Measurements from ENCODE around the gene MBOAT2.

GRCh38 chr2:8877332-8877731 is 126.2 kb downstream of the MBOAT2 start:
- TF ChIP-seq CTCF (IDR thresholded peaks at IDR 0.05; ENCODE audit: poor library complexity, severe bottlenecking) (no peak), EZH2 (IDR thresholded peaks at IDR 0.05; ENCODE audit: borderline replicate concordance, insufficient read depth, low read length, poor library complexity, severe bottlenecking) (no peak), RAD21 (conservative IDR thresholded peaks at IDR 0.05) (no peak), POLR2AphosphoS5 (IDR thresholded peaks at IDR 0.05) (no peak), SMC3 (conservative IDR thresholded peaks at IDR 0.05; ENCODE audit: poor library complexity) (no peak), EP300 (conservative IDR thresholded peaks at IDR 0.05; ENCODE audit: poor library complexity, severe bottlenecking) (no peak), TAF1 (IDR thresholded peaks at IDR 0.05; ENCODE audit: low read depth) (no peak)
